Nasal cavity respiratory epithelium epithelial cell of viscerocranial mucosa (primary cell): Measurements from ENCODE around the gene TLL2. TPM values are rescaled to one million over a fixed set of nuclear protein-coding genes. Genes with fewer than 3 reads are reported as not detected.

Source experiments
- total RNA-seq: library from RNA; depleted of rRNA; stranded (reverse); fragments of >200 nt; gene quantifications from 2 replicates; pipeline ENCODE4 v1.2.3, GENCODE V29; 2014

TLL2 gene
- 0.34 and 17.7 TPM in 2 replicates for total RNA-seq

DNA sequence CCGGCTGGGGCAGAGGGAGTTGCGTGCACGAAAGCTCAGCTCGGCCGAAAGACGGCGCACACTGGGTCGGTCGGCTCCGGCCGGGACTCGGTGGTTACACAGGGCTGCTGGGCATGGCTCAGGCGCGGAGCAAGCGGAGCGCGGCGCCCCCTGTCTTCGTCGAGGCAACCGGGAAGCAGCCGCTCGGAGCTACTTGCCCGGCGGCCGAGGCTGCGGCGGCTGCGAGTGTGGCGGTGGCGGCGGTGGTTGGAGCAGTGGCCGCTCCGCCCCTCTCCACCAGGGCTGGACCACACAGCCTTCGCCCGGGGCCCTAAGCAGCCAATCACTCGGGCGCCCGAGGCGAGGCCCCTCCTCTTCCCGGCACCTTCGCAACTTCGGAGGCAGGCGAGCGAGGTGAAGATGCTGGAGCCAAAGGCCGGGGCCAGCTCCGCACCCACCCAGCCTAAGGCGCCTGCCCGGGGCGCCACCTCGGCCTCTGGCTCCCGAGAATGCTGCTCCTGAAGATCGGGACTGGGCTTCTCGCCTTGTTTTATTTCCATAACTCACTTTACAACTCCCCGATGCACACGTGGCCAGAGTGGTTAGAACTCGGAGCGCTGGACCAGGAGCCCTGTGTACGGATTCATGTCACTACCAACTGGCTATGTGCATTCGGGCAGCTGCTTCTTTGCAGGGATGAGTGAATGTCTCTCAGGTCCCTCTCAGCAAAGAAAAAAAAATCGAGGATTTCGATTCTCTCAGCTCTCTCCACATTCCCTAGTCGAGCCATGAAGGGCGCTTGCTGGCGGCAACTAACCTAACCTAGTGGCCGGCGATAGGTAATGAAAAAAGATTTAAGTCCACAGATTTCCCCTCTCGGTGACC, at the start of gene TLL2:
Gene TLL2 (minus strand): TSS at position 229 of the 864 bp plus-strand sequence. CDS start 241 bp downstream, outside the sequence.

DNA sequence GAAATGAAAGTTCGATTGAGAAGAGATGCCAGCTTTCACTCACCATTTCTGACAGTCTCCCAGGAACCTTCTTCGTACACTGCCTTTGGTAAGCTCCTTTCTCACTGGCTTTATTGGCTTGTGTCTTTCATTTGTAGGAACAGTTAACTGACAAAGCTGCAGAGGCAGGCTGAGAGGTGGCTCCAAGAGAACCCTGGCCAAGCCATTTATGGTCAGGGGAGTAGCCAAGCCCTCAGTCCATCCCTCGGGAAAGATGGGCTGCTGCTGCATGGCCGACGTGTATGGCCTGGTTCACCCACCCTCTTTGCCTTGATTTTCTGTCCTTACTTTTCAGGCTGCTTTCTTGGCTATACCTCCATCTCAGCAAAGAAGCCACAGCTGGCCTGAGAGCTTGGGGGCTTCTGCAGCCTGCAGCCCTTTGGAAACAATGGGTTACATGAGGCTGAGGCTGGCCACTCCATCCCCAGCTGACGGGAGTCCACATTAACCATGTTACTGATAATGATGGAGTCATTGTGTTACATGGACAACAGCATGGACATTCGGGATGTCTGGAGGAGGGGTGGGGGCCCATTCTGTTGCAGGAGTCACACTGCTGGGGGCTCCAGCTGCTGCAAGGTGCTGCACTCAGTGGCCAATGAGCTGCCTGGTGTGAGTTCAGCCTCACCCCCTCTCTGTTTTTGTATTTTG, 154.7 kb downstream of the TLL2 start, which contains the start of gene OPALIN:
Gene OPALIN (minus strand): TSS at position 152 of the 690 bp plus-strand sequence. CDS start 106 bp downstream, at position 46.

Other genes with a start within 250 kb of the TLL2 start
- gene BLNK, start 242.4 kb downstream of the TLL2 start, total RNA-seq: 3.4 and 10.6 TPM in 2 replicates
- gene DNTT, start 209.5 kb downstream of the TLL2 start, total RNA-seq: not detected in 2 replicates
- gene OPALIN, start 154.9 kb downstream of the TLL2 start, total RNA-seq: not detected in 2 replicates
- gene TM9SF3, start 73.1 kb upstream of the TLL2 start, total RNA-seq: 134 and 154 TPM in 2 replicates
- gene PIK3AP1, start 206.6 kb upstream of the TLL2 start, total RNA-seq: 0.64 and 1.0 TPM in 2 replicates